ENCODE measurements around the gene BMPR1B.
"Not testable (repeated sequence)": the region's sequence is repeated elsewhere in the genome, so short reads cannot be mapped to it uniquely, and the experiment has no call there.

Gene BMPR1B

DNA sequence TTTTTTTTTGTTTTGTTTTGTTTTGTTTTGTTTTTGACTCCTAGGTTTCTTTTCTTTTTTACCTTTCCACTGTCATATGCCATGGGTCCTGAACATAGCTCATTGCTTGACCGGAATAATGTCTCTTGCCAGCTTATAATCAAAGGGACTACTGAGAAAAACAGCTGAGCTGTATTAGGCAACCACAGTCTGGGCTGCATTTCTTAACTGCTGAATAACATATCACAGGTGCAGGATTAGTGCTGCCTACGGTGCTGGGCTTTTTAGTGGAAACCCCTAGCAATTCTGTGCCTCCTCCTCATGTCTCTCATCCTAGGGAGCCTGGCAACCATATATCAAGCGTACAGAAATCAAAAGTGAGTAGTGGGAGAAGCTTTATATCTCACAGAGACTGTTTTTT lies 333.5 kb downstream of the BMPR1B start:
- DNase-seq (ENCODE audit: low spot score), result no peak

DNA sequence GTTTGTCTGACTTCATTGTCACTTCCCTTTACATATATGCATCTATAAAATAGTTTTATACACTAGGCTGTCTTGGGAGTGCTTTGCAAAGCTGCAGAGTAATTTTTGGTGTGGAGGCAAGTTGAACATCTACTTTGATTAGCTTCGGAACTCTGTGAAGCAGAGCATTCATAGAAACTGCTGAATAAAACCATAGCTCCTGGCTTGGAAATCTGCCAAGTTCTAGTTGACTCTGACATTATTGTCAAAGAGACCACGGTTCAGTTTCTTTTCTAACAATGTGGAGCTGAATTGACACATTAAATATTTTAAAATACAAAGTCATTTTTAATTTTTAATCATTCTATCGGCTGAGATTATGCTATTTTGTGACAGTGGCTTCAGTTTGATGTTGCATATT lies 335.0 kb downstream of the BMPR1B start:
- DNase-seq (ENCODE audit: low spot score), result no peak

DNA sequence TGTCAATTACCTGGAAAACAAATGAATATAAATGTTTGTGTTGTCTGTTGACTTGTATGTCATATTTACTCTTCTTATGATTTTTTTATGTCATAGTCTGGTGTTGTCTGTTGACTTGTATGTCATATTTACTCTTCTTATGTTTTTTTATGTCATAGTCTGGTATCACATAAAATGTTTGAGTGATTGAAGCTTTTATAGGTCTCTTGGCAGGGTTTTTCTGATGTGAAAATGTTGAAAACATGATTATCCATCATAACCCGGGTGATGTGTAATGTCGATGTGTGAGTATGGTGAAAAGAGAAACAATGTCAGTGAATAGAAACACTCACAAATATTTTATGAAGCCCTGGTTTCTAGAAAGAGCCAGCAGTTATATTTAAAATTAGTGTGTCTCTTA lies 335.7 kb downstream of the BMPR1B start:
- DNase-seq (ENCODE audit: low spot score), result no peak

GRCh38 chr4:95093936-95094929 lies 336.5 kb downstream of the BMPR1B start:
- DNase-seq (ENCODE audit: low spot score), result no peak

GRCh38 chr4:95095348-95095974 lies 337.7 kb downstream of the BMPR1B start:
- peak; percentile 39 for DNase-seq (ENCODE audit: low spot score)

- no peak for DNase-seq (ENCODE audit: low spot score)
Measured at GRCh38 chr4:95102162-95102790, 344.5 kb downstream of the BMPR1B start.

DNA sequence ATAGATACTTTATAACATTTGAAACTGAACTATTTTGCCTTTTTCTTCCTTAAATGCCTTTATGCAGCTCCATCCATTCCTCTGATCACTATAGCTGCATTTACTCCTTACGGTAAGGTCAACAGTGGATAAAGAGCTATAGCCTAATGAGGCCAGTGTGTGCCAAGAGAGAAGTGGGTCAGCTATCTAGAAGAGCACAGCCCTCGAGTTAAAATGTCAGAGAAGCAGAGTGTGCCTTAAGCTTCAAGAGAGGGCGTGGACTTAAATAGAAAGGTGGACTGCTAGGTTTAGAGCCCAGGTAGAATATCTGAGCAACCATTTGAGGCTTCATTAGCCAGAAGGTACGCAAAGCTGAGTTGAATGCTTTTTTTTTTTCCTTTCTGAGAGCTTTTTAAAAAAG lies 347.4 kb downstream of the BMPR1B start:
- no peak for DNase-seq (ENCODE audit: low spot score)

DNA sequence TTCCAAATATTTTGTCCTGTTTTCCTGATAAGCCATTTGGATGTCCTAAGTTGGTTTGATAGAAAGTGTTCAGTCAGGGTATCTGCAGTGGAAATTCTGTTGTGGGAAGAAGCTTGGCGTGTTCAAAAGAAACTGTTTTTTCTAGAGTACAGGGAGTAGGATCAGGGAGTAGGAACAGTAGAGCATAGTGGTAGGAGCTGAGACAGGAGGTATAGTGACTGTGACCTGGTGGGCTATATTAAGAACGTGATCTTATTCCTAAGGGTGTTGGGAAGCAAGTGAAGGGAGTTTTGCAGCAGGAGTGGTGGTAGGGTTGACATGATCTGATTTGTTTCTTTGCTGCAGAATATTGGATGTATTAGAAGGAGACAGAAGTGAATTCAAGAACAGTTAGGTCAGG lies 348.2 kb downstream of the BMPR1B start:
- no peak for DNase-seq (ENCODE audit: low spot score)

- no peak for DNase-seq (ENCODE audit: low spot score)
Measured at GRCh38 chr4:95106408-95106928, 348.7 kb downstream of the BMPR1B start.

DNA sequence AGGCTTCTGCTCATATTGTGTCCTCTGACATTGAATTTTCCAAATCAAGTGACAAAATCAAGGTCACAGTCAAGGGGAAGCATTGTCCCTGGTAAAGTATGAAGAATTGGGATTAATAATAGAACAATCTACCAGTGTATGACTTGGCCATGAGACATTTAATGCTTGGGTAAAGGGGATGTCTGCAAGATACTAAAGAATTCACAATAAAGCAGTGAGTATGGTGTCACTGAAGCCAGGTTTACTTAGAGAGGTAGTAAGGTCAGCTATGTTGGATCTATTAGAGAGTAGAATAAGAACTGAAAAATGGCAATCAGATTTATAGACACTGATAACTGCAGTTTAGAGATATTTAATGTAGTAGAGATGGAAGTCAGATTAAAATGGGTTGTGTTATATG lies 349.2 kb downstream of the BMPR1B start:
- no peak for DNase-seq (ENCODE audit: low spot score)

DNA sequence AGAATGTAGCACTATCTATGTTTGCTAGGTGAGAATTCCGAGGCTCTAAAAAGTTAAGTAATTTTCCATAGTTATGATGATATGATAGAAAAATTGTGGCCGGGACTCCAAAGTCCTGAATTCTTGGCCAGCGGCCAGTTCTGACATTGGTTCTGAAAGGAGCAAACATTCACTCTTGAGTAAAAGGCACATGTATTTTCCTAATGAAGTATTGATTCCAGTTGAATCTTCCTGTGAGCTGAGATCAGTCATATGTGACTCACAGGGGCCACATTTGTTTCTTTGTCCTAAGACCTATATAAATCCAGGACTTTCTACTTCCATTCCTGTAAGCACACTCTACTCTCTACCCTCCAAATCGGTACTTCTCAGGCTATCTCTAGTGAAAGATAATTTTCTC lies 349.9 kb downstream of the BMPR1B start:
- no peak for DNase-seq (ENCODE audit: low spot score)

DNA sequence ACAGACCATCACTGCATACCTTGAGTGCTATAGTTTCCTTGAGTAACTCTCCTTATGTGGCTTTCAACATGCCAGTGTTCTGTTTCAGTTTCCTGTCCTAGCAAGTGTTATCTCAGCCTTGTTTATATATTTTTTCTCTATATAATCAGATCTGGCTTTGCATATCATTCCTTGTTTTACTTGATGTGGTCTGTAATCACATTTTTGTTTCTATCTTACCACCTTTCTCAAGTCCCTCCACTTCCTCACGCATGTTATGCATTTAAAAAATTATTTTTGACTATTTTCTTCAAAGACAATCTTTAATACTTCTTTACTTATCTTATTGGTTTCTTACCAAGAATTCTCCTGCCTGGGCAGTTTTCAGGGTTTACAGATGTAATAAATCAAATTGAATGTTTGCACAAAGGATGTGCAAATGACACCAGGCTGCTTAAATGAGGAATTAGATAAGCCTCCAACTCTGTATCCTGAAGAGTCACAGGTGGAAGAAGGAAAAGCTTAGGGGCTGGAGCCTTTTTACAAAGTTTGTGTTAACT lies 351.2 kb downstream of the BMPR1B start:
- DNase-seq (ENCODE audit: low spot score), result no peak

GRCh38 chr4:95114521-95114920 lies 356.8 kb downstream of the BMPR1B start:
- no peak for DNase-seq (ENCODE audit: low spot score)

- no peak for DNase-seq (ENCODE audit: low spot score)
Measured at GRCh38 chr4:95118497-95118896, 360.7 kb downstream of the BMPR1B start.

- DNase-seq (ENCODE audit: low spot score), result no peak
Measured at GRCh38 chr4:95120456-95120855, 362.7 kb downstream of the BMPR1B start.

DNA sequence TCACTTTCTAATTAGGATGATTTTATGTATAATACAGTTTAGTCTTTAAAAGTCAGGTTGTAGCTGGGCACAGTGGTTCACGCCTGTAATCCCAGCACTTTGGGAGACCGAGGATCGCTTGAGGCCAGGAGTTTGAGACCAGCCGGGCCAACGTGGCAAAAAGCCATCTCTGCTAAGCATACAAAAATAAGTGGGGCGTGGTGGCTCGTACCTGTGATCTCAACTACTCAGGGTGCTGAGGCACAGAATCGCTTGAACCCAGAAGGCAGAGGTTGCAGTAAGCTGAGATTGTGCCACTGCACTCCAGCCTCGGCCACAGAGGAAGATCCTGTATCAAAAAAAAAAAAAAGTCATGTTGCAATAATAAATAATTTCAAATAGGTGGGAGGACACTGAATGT lies 364.2 kb downstream of the BMPR1B start:
- DNase-seq (ENCODE audit: low spot score), result no peak

DNA sequence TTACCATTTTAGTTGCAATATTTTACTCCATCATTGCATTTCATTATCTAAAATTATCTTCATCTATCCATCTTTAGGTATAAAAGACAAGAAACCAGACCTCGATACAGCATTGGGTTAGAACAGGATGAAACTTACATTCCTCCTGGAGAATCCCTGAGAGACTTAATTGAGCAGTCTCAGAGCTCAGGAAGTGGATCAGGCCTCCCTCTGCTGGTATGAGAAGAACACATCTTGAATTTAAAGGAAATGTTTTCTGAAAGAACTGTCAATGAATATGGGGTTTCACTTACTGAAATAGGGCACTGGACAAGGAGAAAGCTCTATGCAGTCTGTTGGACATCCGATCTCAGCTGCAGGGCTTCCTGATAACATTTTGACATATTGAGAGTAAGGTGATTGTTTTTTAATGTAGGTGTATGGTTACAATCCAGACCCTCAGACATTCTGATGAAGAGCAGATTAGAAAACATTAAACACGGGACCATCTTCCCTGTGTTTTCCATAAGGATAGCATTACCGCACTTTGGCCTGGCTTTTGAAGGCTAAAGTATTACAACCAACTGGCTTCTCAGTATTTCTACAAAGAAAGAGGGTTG lies 367.2 kb downstream of the BMPR1B start:
- peak; percentile 59 for DNase-seq (ENCODE audit: low spot score)

DNA sequence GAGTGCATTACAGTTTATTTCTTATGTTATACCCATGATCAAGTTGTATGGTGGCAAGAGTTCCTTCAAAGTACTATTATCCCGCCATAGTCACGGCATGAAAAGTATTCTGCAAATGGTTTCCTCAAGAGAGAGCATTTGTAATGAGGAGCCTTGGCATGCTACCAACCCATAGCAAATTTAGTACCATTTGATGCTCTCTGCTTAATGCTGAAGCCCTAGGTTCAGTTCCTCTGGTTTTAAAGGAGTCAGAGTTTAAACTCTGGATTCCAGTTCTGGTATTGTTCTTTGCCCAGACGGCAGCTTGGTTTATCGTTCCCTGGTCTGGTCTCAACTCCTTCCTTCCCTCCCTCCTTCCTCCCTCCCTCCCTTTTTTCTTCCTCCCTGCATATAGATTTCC lies 371.3 kb downstream of the BMPR1B start:
- DNase-seq (ENCODE audit: low spot score), result no peak

- DNase-seq (ENCODE audit: low spot score), result peak; percentile 82
Measured at GRCh38 chr4:95129821-95130311, 372.1 kb downstream of the BMPR1B start.

- DNase-seq (ENCODE audit: low spot score), result not testable (repeated sequence)
Measured at GRCh38 chr4:95134016-95134415, 376.3 kb downstream of the BMPR1B start.

GRCh38 chr4:95139424-95139823 lies 381.7 kb downstream of the BMPR1B start:
- DNase-seq (ENCODE audit: low spot score), result not testable (repeated sequence)

DNA sequence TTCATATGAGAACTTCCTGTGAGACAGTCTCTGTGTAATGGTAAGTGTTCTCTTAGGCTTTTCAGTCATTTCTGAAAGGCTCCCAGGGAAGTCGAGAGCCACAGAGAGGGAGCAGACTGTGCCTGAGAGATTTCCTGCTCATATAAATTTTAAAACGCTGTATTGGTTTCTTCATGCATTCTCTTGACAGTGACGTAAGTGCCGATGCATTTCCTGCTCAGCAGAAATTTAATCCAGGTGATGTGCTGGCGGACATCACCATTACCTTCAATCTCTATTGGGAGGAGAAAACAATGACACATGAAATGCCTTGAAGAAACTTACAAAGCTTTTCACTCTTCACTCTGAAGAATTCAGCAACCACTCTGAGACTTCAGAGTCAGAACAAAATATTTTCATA lies 383.6 kb downstream of the BMPR1B start:
- DNase-seq (ENCODE audit: low spot score), result no peak
